ENCODE measurements around the gene NADK2.

The NADK2 gene

DNA sequence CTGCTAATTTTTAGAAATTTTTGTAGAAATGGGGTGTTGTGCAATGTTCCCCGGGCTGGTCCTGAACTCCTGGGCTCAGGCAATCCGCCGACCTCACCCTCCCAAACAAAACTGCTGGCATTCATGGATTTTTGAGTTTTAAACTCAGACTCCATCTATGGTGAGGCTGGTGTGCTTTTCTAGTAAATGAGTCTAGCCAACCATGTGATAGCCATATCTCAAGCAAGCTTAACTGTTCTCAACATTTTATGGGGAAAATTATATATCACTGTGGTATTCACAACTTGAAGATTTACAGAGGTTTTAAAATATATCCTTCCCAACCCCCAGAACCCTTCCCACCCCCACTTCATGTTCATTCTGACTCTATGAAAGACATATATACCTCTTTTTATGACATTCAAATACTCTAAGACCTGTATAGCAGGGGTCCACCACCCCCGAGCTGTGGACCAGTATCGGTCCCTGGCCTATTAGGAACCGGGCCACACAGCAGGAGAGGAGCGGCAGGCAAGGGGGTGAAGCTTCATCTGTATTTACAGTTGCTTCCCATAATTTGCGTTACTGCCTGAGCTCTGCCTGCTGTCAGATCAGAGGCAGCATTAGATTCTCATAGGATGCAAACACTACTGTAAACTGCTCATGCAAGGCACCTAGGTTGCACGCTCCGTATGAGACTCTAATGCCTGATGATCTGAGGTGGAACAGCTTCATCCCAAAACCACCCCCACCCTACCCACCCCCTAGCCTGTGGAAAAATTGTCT lies 4.5 kb upstream of the NADK2 start:
- DNase-seq, result no peak

GRCh38 chr5:36244076-36244475 lies 2.4 kb upstream of the NADK2 start:
- DNase-seq, result no peak

GRCh38 chr5:36243653-36244052 lies 1.9 kb upstream of the NADK2 start:
- no peak for DNase-seq

GRCh38 chr5:36242534-36243485 lies 1.1 kb upstream of the NADK2 start:
- no peak for DNase-seq

GRCh38 chr5:36240779-36241630 lies 720 bp downstream of the NADK2 start:
- peak; percentile 11 for DNase-seq

GRCh38 chr5:36239370-36240293 lies 2.1 kb downstream of the NADK2 start:
- no peak for DNase-seq

DNA sequence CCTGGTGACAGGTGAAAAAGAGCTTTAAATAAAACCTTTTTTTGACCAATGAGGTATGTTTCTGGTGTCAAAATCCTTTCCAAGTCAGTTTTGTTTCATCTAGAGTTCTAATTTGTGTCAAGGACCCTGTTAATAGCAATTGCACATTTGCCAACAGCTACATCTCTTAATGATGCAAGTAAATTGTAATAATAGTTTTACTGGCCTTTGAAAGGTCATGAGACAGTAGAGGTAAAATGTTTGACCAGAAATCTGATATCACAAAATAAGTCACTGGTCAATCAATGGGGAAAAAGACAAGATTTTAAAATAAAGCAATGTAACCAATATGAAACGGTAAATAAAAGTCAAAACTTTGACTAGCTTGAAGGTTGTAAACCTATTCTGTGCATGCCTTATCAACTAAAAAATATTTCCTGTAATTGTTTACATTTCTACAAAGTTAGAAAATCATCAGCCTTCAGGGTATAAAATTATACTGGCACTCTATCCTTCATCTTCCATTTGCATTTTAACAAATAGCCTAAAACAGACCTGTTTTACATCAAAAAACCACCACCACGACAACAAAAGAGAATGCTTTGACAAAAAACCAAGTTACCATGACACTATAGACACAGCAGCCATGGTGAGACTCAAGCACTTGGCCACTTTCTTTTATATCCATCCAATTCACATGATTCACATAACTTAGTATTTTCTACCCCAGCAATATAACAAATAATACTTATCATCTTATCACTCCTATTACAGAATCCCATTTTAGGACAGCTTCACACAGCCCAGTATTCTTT lies 3.0 kb downstream of the NADK2 start:
- no peak for DNase-seq

- DNase-seq, result no peak
Observed at GRCh38 chr5:36237751-36238150, 4.0 kb downstream of the NADK2 start.

GRCh38 chr5:36236801-36237200 lies 4.9 kb downstream of the NADK2 start:
- no peak for DNase-seq

GRCh38 chr5:36232533-36232932 lies 9.2 kb downstream of the NADK2 start:
- no peak for DNase-seq

DNA sequence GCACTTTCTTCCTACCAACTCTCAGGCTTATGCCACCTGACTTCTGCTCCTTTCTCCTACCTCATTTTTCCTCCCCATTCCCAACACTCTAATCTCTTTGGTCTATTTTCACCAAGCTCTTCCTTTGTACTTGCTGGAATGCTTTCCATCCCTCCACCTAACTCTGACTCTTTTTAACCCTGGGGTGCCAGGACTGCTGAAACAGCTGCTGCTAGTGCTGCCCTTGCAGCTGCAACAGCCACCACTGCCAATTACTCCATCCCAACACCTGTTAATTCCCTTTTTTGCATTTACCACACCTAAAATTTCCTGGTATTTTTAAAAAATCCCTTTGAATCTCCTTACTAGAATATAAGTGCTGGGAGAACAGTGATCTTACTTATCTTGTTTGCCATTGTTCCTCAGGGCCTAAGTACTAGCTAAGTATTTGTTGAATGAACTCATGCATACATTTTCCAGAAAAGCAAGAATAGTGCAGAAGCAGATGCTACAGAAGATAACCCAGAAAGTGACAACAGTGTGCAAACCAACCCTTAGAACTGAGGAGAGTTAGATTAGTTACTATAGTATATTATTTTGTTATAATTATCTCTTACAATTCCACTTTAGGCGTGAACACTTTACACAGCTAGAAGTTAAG lies 11.5 kb downstream of the NADK2 start:
- no peak for DNase-seq

GRCh38 chr5:36228505-36228904 lies 13.2 kb downstream of the NADK2 start:
- DNase-seq, result no peak

- no peak for DNase-seq
Observed at GRCh38 chr5:36227046-36227445, 14.7 kb downstream of the NADK2 start.

DNA sequence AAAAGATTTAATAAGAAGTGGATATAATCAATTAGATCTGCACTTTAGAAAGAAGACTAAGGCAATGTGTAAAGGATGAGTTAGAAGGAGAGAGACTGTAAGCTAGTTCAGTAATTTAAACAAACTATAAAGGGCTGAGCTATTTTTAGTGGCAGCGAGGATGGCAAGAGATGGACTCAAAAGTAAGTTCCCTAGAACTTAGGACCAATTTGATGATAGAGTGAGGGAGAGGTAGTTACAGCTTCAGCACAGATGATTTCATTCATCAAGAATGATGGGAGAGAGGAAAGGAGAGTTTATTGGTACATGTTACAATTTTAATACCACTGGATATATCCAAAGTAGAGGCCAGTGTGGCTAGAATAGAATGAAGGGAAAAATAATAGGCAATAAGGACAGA lies 19.1 kb downstream of the NADK2 start:
- no peak for DNase-seq

DNA sequence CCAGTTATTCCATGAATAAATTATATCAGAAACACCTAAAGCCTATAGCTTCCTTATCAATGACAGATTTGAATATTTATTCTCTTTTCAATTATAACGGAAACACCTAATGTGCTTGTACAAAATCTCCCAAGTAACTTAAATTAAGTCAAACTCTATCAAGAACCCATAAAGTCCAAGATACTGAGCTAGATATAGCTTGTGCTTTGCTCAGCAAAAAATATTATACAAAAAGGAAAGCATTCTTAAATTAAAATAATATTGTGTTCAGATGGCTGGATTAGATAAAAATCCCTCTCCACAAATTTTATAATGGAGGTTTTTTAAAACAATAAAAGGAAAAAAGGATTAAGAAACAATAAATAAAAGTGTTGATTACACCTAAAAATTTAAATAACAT lies 23.7 kb downstream of the NADK2 start:
- no peak for DNase-seq

GRCh38 chr5:36217567-36217966 lies 24.2 kb downstream of the NADK2 start:
- no peak for DNase-seq

DNA sequence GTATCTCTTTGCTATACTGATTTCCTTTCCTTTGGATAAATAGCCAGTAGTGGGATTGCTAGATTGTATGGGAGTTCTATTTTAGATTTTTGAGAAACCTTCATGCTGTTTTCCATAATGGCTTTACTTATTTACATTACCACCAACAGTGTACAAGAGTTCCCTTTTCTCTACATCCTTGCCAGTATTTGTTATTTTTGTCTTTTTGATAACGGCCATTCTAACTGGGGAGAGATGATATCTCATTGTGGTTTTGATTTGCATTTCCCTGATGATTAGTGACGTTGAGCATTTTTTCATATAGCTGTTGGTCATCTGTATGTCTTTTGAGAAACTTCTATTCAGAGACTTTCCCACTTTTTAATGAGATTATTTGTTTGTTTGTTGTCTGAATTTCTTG lies 25.8 kb downstream of the NADK2 start:
- no peak for DNase-seq

DNA sequence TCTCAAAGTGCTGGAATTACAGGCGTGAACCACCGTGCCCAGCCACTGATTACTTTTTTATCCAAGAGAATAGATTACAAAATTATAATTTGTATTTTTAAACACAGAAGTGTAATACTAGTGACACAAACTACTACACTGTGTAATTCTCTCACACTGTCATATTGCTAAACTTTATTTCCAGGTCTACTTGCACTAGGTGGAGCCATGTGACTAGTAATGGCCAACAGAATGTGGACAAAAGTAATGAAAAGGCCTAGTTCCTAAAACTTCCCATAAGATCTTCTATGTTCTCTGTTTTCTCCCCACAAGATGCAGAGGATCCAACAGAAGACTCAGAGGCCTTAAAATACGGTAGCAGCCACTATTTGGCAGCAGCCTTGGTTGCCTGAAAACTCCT lies 27.3 kb downstream of the NADK2 start:
- DNase-seq, result no peak

GRCh38 chr5:36209664-36210063 lies 32.1 kb downstream of the NADK2 start:
- DNase-seq, result no peak

DNA sequence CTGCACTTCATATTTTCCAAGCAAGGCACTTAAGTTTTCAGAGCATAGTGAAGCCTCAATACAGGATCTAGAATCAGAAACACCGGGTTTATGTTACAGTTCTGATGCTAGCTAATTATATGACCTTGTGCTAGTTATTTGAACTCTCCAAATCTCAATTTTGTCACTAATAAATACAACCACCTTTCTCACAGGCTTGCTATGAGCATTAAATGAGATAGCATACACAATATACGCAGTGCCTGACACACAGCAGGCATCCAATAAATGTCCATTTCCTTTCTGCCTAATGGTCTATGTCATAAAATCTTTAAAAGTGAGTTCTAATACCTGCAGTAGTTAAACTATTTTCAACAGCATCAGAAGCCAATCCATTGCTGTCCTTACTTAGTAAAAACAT lies 32.9 kb downstream of the NADK2 start:
- DNase-seq, result no peak

DNA sequence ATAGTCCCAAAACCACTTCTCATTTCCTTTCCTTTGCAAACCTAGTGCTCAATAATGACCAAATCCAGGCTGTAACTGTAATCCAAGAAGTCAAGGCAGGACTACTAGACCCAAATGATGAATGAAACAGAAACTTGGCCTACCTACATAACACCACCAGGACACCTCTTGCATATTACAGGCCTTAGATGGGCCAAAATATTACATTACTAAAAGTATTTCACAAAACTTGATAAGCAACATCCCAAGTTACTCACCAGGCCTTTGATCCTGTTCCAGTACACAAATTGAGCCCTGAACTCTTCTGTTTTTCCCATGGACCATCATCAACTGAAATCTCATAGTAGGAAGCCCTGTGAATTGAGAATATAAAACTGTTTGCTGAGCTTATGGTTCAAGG lies 34.8 kb downstream of the NADK2 start:
- DNase-seq, result no peak

Measured in CD4-positive, alpha-beta T cell treated with Interleukin-4 for 4 hours (primary cell).